GM12874 (cell line): Measurements from ENCODE around the gene EHBP1.

ENCODE experiments used
- CTCF ChIP-seq: IDR thresholded peaks from 2 replicates; pipeline ENCODE4 v1.5.1; 2011; ENCODE audit warnings: low read depth, mild to moderate bottlenecking, control low read depth, low read length, moderate library complexity; ENCODE audit not compliant: insufficient read depth

The EHBP1 gene

DNA sequence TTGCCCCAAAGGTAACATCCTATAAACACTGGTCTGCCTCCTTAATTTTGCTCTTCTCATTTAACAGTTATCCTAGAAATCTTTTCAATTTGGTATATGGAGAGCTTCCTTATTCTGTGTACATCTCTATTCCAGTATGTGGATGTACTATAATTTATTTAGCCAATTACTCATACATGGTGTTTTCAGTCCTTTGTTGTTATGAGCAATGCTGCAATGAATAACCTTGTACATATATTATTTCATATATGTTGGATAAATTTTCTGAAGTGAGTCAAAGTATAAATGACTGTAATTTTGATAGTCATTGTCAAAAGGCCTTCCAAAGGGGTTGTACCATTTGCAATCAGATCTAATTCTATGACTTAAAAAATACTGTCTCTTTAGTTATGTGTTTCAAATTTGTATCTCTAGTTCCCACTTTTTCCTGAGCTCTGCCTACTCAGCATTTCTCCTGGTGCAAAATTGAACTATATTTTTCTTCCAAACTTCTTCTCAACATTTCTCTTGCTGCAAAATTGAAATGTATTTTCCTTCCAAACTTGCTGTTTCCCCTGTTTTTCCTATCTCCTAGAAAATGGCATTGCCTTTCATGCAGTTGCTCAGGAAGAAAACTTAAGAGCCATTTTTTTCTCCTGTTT lies 191.8 kb downstream of the EHBP1 start:
- no peak for TF ChIP-seq CTCF

DNA sequence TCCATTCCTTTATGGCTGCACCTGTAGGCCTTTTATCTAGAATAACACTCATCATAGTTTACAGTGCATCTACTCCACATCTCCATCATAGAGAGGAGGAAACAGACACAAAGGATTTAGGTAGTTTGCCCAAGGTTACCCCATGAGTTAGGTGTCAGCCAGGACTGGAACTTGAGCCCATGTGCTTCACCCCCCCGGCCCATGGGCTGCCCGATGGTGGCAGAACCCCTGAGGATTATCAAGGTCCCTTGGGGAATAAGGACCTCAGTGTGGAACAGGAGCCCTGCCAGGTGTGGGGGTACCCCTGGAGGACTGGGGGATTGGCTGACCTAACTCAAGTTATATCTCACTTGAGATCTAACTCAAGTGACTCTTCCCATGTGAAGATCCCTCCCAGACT lies 198.8 kb downstream of the EHBP1 start:
- TF ChIP-seq CTCF, result no peak

DNA sequence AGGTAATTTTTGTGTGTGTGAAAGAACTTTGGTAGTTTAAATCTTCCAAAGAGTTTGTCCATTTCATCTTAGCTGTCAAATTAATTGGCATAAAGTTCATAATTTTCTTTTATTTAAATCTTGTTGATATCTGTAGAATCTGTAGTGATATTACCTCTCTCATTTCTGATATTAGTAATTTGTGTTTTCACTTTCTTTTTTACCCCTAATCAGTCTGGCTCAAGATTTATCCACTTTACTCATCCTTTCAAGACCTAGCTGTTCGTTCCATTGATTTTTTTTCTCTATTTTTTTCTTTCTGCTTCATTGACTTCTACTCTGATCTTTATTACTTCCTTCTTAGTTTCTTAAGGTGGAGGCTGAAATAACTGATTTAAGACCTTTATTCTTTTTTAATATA lies 202.6 kb downstream of the EHBP1 start:
- TF ChIP-seq CTCF, result no peak

- no peak for TF ChIP-seq CTCF
Measured at GRCh38 chr2:62913311-62913710, 207.8 kb downstream of the EHBP1 start.

DNA sequence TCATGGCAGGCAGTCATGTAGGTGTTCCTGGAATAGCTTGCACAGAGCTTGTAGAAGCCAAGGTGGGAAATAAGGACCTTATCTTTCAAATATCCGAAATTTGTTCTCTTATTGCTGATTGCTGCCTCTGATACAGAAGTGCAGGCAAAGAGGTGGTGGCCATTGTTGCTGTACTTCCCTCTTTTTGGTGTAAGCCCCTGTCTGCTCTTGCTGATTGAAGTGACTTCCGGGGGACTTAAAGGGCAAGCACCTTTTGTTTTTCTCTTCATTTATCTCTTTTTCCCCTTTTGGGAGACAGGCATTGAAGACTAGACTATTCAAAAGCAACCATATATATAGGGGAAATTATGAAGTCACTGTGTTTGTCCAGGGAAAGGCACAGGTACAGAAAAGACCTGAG lies 213.5 kb downstream of the EHBP1 start:
- no peak for TF ChIP-seq CTCF

DNA sequence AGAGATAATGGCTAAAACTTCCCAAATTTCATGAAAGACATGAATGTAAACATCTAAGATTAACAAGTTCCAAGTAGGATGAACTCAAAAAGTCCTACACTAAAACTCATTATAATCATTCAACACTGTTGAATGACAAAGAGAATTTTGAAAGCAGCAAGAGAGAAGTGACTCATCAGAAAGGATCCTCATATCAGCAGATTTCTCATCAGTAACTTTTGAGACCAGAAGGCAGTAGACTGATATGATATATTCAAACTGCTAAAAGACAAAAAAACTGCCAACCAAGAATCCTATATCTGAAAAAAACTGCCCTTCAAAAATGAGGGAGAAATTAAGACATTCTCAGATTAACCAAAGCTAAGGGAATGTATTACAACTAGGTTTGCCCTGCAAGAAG lies 214.6 kb downstream of the EHBP1 start:
- TF ChIP-seq CTCF, result no peak

GRCh38 chr2:62923242-62923641 lies 217.7 kb downstream of the EHBP1 start:
- TF ChIP-seq CTCF, result no peak

- no peak for TF ChIP-seq CTCF
Measured at GRCh38 chr2:62923881-62924280, 218.4 kb downstream of the EHBP1 start.
